PFSK-1 (cell line): ENCODE results near the gene AP3B1.

ENCODE experiments used
- FOXP2 ChIP-seq: optimal IDR thresholded peaks from 2 replicates; pipeline ENCODE3; 2011; ENCODE audit warnings: borderline replicate concordance, control low read depth, inconsistent platforms; ENCODE audit not compliant: insufficient read depth; ENCODE audit errors: extremely low read length, extremely low read depth
- POLR2AphosphoS5 ChIP-seq: IDR thresholded peaks from 2 replicates; pipeline ENCODE4 v1.6.1; 2012; ENCODE audit warnings: low read depth, mild to moderate bottlenecking, control low read depth, low read length, moderate library complexity
- TAF1 ChIP-seq: IDR thresholded peaks from 2 replicates; pipeline ENCODE4 v1.6.1; 2012; ENCODE audit warnings: low read length, control low read depth, borderline replicate concordance; ENCODE audit not compliant: insufficient read depth
- TF ChIP-seq, protein P1 (sequence below), 2 experiments: IDR thresholded peaks; 2 replicates each; pipeline versions ENCODE4 v1.6.1 to v1.8.0; 2011 to 2012; ENCODE audit warnings: low read depth in 2 of 2, low read length in 2 of 2, control low read depth in 1 of 2, inconsistent platforms in 1 of 2, mild to moderate bottlenecking in 1 of 2, moderate library complexity in 1 of 2; ENCODE audit not compliant: insufficient read depth in 1 of 2

DNA sequence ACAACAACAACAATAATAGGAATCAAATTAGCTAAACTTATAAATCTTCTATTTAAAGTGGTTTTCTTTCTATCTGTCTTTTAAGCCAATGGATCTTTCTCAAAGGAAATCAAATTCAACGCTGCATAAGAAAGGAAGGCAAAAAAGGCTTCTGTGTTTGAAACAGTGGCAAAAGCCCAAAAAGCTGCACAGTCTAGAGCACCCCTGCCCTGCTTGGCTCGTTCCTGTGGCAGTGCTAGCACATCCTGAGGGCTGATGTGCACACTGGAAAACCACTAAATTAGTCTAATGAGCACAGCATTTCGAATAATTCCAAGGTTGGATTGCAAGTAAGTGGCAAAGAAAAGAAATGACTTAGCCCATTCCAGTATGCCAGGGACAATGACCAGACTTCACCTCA is 80.7 kb downstream of the AP3B1 start:
- TF ChIP-seq POLR2AphosphoS5 (no peak), TAF1 (no peak), FOXP2 (no peak)
- TF ChIP-seq, protein P1, sequence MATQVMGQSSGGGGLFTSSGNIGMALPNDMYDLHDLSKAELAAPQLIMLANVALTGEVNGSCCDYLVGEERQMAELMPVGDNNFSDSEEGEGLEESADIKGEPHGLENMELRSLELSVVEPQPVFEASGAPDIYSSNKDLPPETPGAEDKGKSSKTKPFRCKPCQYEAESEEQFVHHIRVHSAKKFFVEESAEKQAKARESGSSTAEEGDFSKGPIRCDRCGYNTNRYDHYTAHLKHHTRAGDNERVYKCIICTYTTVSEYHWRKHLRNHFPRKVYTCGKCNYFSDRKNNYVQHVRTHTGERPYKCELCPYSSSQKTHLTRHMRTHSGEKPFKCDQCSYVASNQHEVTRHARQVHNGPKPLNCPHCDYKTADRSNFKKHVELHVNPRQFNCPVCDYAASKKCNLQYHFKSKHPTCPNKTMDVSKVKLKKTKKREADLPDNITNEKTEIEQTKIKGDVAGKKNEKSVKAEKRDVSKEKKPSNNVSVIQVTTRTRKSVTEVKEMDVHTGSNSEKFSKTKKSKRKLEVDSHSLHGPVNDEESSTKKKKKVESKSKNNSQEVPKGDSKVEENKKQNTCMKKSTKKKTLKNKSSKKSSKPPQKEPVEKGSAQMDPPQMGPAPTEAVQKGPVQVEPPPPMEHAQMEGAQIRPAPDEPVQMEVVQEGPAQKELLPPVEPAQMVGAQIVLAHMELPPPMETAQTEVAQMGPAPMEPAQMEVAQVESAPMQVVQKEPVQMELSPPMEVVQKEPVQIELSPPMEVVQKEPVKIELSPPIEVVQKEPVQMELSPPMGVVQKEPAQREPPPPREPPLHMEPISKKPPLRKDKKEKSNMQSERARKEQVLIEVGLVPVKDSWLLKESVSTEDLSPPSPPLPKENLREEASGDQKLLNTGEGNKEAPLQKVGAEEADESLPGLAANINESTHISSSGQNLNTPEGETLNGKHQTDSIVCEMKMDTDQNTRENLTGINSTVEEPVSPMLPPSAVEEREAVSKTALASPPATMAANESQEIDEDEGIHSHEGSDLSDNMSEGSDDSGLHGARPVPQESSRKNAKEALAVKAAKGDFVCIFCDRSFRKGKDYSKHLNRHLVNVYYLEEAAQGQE (IDR thresholded peaks at IDR 0.05; ENCODE audit: insufficient read depth in 1 of 2, low read depth in 2 of 2, low read length in 2 of 2) = no peak
